GM23338 (cell line): ENCODE measurements around the gene SDHAF3.

ENCODE experiments used
- CREB1 ChIP-seq: fragments of 250-450 bp; sonication (Bioruptor Pico); IDR thresholded peaks from 2 replicates; pipeline ENCODE4 v1.5.0; 2020; ENCODE audit warnings: low read depth, mild to moderate bottlenecking, moderate library complexity
- CTCF ChIP-seq, 2 experiments: fragments of 200-600 bp in 1 of 2; sonication (generic) in 1 of 2; conservative IDR thresholded peaks; 2 replicates each; pipeline versions ENCODE4 v1.5.1 to v1.6.1; 2016 to 2017; ENCODE audit warnings: antibody characterized with exemption in 2 of 2, low read depth in 2 of 2, mild to moderate bottlenecking in 2 of 2, moderate library complexity in 1 of 2
- EZH2 ChIP-seq: fragments of 200-600 bp; sonication (generic); IDR thresholded peaks from one replicate; pipeline ENCODE4 v1.8.0; 2017; ENCODE audit warnings: antibody characterized with exemption, mild to moderate bottlenecking, low read depth; ENCODE audit not compliant: unreplicated experiment
- EZH2phosphoT487 ChIP-seq: fragments of 200-600 bp; sonication (generic); IDR thresholded peaks from one replicate; pipeline ENCODE4 v1.8.1; 2018; ENCODE audit warnings: antibody characterized with exemption; ENCODE audit not compliant: unreplicated experiment
- POLR2AphosphoS5 ChIP-seq: IDR thresholded peaks from 2 replicates; pipeline ENCODE4 v1.6.1; 2016; ENCODE audit warnings: antibody characterized with exemption, low read depth
- ZNF114 ChIP-seq: fragments of 250-450 bp; sonication (Bioruptor Pico); IDR thresholded peaks from 2 replicates; pipeline ENCODE4 v1.5.0; 2020; ENCODE audit warnings: mild to moderate bottlenecking, moderate library complexity

GRCh38 chr7:97138830-97139229 is 21.3 kb downstream of the SDHAF3 start:
- TF ChIP-seq CTCF (conservative IDR thresholded peaks at IDR 0.05; ENCODE audit: low read depth in 2 of 2) (no peak), EZH2 (no peak), POLR2AphosphoS5 (no peak), CREB1 (CRISPR knock-in tag) (no peak), EZH2phosphoT487 (no peak), ZNF114 (no peak)
